Naive thymus-derived CD4-positive, alpha-beta T cell (primary cell): Measurements from ENCODE around the gene CADM1. TPM values are rescaled to one million over a fixed set of nuclear protein-coding genes. Genes with fewer than 3 reads are reported as not detected.

Experiments used
- ATAC-seq: fragments of 150-1000 bp; cut with Tn5 transposase; 2 replicates; pipeline ENCODE4 v1.10.0; 2021; ENCODE audit warnings: mild to moderate bottlenecking, moderate library complexity
- CTCF ChIA-PET: fragments of 350-600 bp; sonication (Branson Sonifier 250); formaldehyde crosslinking; loops from one replicate; lab custom pipeline; 2021; ENCODE audit warnings: antibody characterized with exemption; lab: Charles Lee
- POLR2A ChIA-PET: fragments of 350-600 bp; sonication (Branson Sonifier 250); formaldehyde crosslinking; loops from one replicate; lab custom pipeline; 2021; ENCODE audit warnings: antibody characterized with exemption, inconsistent platforms; lab: Charles Lee
- DNase-seq, 9 donors: peaks; one replicate each; pipeline versions ENCODE4 v3.0.0 to v3.0.0-alpha.2; 2020 to 2022; ENCODE audit warnings: mixed read lengths in 1 of 9
- H3K27ac ChIP-seq: one replicate; pipeline ENCODE4 v1.7.0; 2013; ENCODE audit warnings: mild to moderate bottlenecking, low read depth, low read length, moderate library complexity
- H3K27me3 ChIP-seq, 2 donors: one replicate each; pipeline ENCODE4 v1.7.0; 2013; ENCODE audit warnings: low read length in 2 of 2, mild to moderate bottlenecking in 2 of 2, moderate library complexity in 2 of 2; ENCODE audit not compliant: control insufficient read depth in 2 of 2, insufficient read depth in 2 of 2
- H3K36me3 ChIP-seq, 3 experiments: 1 replicate in 2 of 3; 2 replicates in 1 of 3; pipeline ENCODE4 v1.7.0; 2013; ENCODE audit warnings: low read length in 3 of 3, mild to moderate bottlenecking in 3 of 3, moderate library complexity in 1 of 3; ENCODE audit not compliant: insufficient read depth in 3 of 3, control insufficient read depth in 2 of 3
- H3K4me1 ChIP-seq, 2 donors: one replicate each; pipeline ENCODE4 v1.7.0; 2013; ENCODE audit warnings: low read length in 2 of 2, mild to moderate bottlenecking in 2 of 2, moderate library complexity in 1 of 2; ENCODE audit not compliant: control insufficient read depth in 2 of 2, insufficient read depth in 2 of 2
- H3K4me3 ChIP-seq: 2 replicates; pipeline ENCODE4 v1.7.0; 2013; ENCODE audit warnings: mild to moderate bottlenecking, low read length
- H3K9me3 ChIP-seq, 3 experiments: 1 replicate in 2 of 3; 2 replicates in 1 of 3; pipeline ENCODE4 v1.7.0; 2013; ENCODE audit warnings: low read length in 3 of 3; ENCODE audit not compliant: control insufficient read depth in 2 of 3
- H3K27ac Mint-ChIP-seq, 9 donors: one replicate each; pipeline ENCODE4 v1.8.0; 2020 to 2022; ENCODE audit warnings: mixed read lengths in 9 of 9, mild to moderate bottlenecking in 8 of 9, moderate library complexity in 5 of 9, inconsistent platforms in 2 of 9
- H3K27me3 Mint-ChIP-seq, 5 donors: one replicate each; pipeline ENCODE4 v1.8.0; 2021 to 2022; ENCODE audit warnings: mixed read lengths in 5 of 5, mild to moderate bottlenecking in 1 of 5
- H3K36me3 Mint-ChIP-seq, 5 donors: one replicate each; pipeline ENCODE4 v1.8.0; 2020 to 2022; ENCODE audit warnings: mixed read lengths in 5 of 5, mild to moderate bottlenecking in 3 of 5, inconsistent platforms in 1 of 5
- H3K4me1 Mint-ChIP-seq, 7 donors: one replicate each; pipeline ENCODE4 v1.8.0; 2020 to 2022; ENCODE audit warnings: mixed read lengths in 7 of 7, mild to moderate bottlenecking in 3 of 7, inconsistent platforms in 1 of 7
- H3K4me3 Mint-ChIP-seq, 10 donors: one replicate each; pipeline ENCODE4 v1.8.0; 2020 to 2022; ENCODE audit warnings: mild to moderate bottlenecking in 10 of 10, mixed read lengths in 10 of 10, moderate library complexity in 6 of 10, inconsistent platforms in 2 of 10
- H3K9me3 Mint-ChIP-seq, 11 donors: one replicate each; pipeline ENCODE4 v1.8.0; 2020 to 2022; ENCODE audit warnings: mixed read lengths in 11 of 11, mild to moderate bottlenecking in 4 of 11, inconsistent platforms in 1 of 11, moderate library complexity in 1 of 11
- intact Hi-C, 2 donors: fragments of 100-400 bp; cut with micrococcal nuclease; formaldehyde crosslinking; loops; one replicate each; pipeline ENCODE4 v1.15.1; 2023
- polyA plus RNA-seq, 2 donors: library from polyadenylated mRNA; unstranded; fragments of 300-500 nt; fragmentation: Illumina TruSeq; gene quantifications; one replicate each; pipeline ENCODE4 v1.2.3, GENCODE V29; 2021
- total RNA-seq, 6 experiments: library from RNA in 5 of 6; stranded (reverse) in 5 of 6; gene quantifications; 1 replicate in 5 of 6; 2 replicates in 1 of 6; pipeline ENCODE4 v1.2.3 and lab custom pipeline; 2021 to 2026

The CADM1 gene
- total and polyA plus RNA-seq, 7 experiments from 2014 or later: 0.29 to 2.7 (median 0.69) TPM

DNA sequence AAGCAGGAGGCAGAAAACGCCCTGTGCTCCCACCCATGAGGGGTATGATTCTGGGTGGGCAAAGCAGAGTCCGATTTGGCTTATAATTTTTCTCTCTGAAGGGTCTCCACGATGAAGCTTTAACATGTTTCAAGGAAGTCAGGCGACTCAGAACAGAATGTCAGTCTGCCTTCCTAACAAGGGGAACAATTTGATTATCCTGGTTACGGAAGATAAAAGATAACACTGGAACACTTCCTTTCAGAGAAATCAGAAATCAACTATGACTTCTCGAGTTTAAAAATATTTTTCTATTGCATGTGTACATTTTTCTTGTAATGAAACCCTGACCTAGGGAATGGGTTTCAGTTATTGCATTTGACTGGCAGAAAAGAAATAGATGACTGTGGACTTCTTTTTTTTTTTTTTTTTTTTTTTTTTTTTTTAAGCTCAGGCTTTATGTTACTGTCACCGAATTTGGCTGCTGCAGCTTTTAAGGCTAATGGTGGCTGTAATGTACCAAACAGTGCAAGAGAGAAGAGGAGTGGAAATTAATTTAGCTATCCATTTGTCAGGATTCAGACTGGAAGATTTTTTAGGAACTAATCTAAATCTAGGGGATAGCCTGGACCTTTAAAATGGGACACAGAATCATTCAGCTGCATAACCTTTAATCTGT, 297.7 kb downstream of the CADM1 start:
- no peaks in the 10 kb centered on the region for H3K36me3 Mint-ChIP-seq
- no peak overlapping the region for H3K27ac Mint-ChIP-seq
- CTCF ChIA-PET: no interaction called here

DNA sequence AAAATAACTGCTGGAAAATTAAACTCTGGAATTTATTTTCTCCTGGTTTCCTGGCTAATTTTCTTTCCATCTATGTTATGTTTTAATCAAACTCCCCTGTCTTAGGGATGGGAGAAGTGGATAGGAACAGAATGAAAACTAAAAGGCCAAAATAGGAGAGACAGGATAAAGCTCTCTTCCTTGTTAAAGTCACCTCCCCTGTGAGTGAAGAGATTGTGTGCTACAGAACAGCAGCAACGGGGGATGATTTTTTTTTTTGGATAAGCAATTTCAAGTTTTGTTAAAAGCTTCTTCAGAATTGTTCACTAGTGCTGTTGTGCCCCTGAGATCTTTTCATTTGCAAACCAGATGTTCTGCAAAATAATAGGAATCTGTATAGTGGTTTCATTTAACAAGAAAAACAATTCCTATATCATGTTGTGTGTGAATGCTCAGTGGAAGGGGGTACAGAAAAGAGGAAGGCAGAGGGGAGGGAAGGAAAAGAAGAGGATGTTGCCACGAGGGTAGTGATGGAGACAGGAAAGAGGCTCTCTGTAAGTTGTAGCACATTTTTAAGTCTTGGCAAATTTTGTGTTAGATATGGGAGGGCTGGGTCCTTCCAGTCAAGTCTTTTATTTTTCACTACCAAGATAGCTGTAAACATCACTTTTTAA, 301.2 kb downstream of the CADM1 start:
- no peak overlapping the region for H3K27ac ChIP-seq
- no peaks in the 10 kb centered on the region for H3K4me1 Mint-ChIP-seq
- no peak overlapping the region for H3K4me3 Mint-ChIP-seq
- intact Hi-C loops: no loop called here
- H3K9me3 Mint-ChIP-seq: no peaks in the 10 kb centered on the region
- no peaks in the 10 kb centered on the region for H3K27me3 ChIP-seq
- no peak overlapping the region for H3K4me3 ChIP-seq
- H3K27ac Mint-ChIP-seq: no peak overlapping the region
- H3K36me3 Mint-ChIP-seq: no peaks in the 10 kb centered on the region
- ChIA-PET POLR2A (no interaction called here), CTCF (no interaction called here)
- no peaks in the 10 kb centered on the region for H3K4me1 ChIP-seq
- DNase-seq: no peak
- no peaks in the 10 kb centered on the region for H3K9me3 ChIP-seq
- no peaks in the 10 kb centered on the region for H3K36me3 ChIP-seq
- ATAC-seq: no peak
- peaks cover 0 to 34% (median 0%) of the 10 kb centered on the region in 5 donors for H3K27me3 Mint-ChIP-seq

More for the DNA sequence above, 297.7 kb downstream of the CADM1 start:
- Histone ChIP-seq H3K4me1 (no peaks in the 10 kb centered on the region), H3K27me3 (no peaks in the 10 kb centered on the region), H3K36me3 (no peaks in the 10 kb centered on the region), H3K9me3 (no peaks in the 10 kb centered on the region), H3K4me3 (no peak overlapping the region), H3K27ac (no peak overlapping the region)
- ATAC-seq (no peak), DNase-seq (no peak)
- POLR2A ChIA-PET: no interaction called here
- Mint-ChIP-seq H3K4me1 (peaks cover 0 to 4% (median 0%) of the 10 kb centered on the region in 7 donors), H3K4me3 (no peak overlapping the region), H3K9me3 (peaks cover 0 to 3% (median 0%) of the 10 kb centered on the region in 11 donors), H3K27me3 (peaks cover 0 to 27% (median 0%) of the 10 kb centered on the region in 5 donors)
- intact Hi-C loops: no loop called here

DNA sequence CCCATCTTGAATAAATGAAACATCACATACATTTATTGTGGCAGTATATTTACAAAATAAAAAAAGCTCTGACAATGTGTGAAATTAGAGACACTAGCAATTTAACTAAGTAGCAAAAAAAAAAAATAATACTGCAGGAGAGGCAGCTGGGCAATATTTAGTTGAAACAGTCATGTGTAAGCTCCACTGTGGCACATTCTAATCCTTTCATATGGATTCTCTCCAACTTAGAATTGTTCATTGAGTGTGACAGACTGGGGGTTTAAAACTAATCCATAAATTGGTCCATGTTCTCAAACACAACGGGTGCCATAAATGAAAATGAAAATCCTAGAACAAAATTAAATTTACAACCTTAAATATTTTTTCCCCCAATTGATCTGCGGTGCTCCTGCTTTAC, 302.1 kb downstream of the CADM1 start:
- ATAC-seq: no peak

DNA sequence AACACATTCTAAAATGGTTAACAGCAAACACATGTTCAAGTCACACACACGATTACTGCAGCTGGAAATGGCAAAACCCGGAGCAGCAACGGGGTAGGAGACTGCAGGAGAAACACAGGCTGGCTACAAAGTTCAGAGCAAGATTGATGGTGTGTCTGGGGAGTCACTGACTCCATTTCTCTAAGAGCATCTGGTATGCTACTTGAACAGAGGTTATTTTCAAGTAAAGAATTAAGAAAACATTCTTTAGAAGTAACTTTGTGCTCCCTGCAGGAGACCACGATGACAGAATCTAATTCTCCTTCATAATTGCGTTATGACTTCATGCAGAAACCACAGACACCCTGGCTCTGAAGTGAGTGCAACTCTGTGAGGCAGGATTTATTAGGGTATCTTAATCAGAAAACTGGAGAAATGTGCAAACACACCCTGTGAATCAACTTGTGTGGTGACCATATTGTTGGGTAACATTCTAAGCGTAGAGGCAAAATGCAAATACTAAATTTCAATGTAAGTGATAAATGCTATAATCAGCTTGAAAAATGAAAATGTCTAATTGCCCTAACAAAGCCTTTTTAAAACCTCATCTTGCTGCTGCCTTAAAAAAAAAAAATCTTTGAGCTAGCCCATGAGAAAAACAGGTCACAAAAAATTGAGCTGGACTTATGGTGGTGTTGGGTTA, 303.0 kb downstream of the CADM1 start:
- no peaks in the 10 kb centered on the region for H3K27me3 ChIP-seq
- ChIA-PET CTCF (no interaction called here), POLR2A (no interaction called here)
- ATAC-seq (no peak), DNase-seq (no peak)
- Mint-ChIP-seq H3K4me1 (no peaks in the 10 kb centered on the region), H3K27me3 (peaks cover 0 to 29% (median 0%) of the 10 kb centered on the region in 5 donors), H3K36me3 (no peaks in the 10 kb centered on the region), H3K4me3 (no peak overlapping the region), H3K27ac (no peak overlapping the region), H3K9me3 (no peaks in the 10 kb centered on the region)
- no peak overlapping the region for H3K27ac ChIP-seq
- H3K9me3 ChIP-seq: no peaks in the 10 kb centered on the region
- H3K4me3 ChIP-seq: no peak overlapping the region
- intact Hi-C loops: no loop called here
- H3K4me1 ChIP-seq: no peaks in the 10 kb centered on the region
- no peaks in the 10 kb centered on the region for H3K36me3 ChIP-seq

More for the DNA sequence above, 302.1 kb downstream of the CADM1 start:
- Mint-ChIP-seq H3K4me3 (no peak overlapping the region), H3K36me3 (no peaks in the 10 kb centered on the region), H3K9me3 (no peaks in the 10 kb centered on the region), H3K4me1 (no peaks in the 10 kb centered on the region), H3K27me3 (peaks cover 0 to 32% (median 0%) of the 10 kb centered on the region in 5 donors), H3K27ac (no peak overlapping the region)
- ChIA-PET CTCF (no interaction called here), POLR2A (no interaction called here)
- Histone ChIP-seq H3K4me3 (no peak overlapping the region), H3K27me3 (no peaks in the 10 kb centered on the region), H3K27ac (no peak overlapping the region), H3K36me3 (no peaks in the 10 kb centered on the region), H3K4me1 (no peaks in the 10 kb centered on the region), H3K9me3 (no peaks in the 10 kb centered on the region)
- no peak for DNase-seq
- intact Hi-C loops: no loop called here

DNA sequence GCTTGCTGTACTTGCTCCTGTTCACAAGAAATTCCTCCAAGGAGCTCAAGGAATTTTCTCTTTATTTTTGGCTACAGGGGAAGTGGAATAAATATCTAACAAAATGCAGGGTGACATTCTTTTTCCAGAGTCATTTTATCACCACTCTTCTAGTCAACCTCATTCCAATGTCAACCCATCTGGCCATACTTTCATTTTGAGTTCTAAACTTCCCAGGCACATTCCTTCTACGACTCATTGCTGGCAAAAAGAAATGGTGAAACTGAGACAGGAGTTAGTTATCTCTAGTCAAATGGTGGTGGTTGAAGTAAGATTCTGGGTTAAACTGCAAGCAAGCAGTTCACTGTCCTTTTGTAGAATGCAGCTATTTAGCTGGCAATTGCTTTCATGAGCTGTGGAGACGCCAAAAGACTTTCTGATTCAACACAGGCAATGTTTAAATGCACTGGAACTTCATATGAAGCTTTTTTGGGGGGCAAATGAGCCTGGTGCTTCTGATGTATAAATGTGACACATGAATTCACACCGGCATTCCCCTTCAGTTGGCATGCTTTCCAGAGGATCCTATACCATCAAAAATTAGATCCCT, 304.6 kb downstream of the CADM1 start:
- Histone ChIP-seq H3K4me3 (no peak overlapping the region), H3K27me3 (no peaks in the 10 kb centered on the region), H3K4me1 (no peaks in the 10 kb centered on the region), H3K27ac (no peak overlapping the region), H3K9me3 (no peaks in the 10 kb centered on the region), H3K36me3 (no peaks in the 10 kb centered on the region)
- POLR2A ChIA-PET: no interaction called here
- no peak for ATAC-seq
- Mint-ChIP-seq H3K4me3 (no peak overlapping the region), H3K36me3 (no peaks in the 10 kb centered on the region), H3K4me1 (peaks cover 0 to 1% (median 0%) of the 10 kb centered on the region in 7 donors), H3K27me3 (peaks cover 0 to 25% (median 0%) of the 10 kb centered on the region in 5 donors), H3K27ac (no peak overlapping the region), H3K9me3 (no peaks in the 10 kb centered on the region)
- CTCF ChIA-PET: no interaction called here
- DNase-seq: no peak
- intact Hi-C loops: no loop called here

DNA sequence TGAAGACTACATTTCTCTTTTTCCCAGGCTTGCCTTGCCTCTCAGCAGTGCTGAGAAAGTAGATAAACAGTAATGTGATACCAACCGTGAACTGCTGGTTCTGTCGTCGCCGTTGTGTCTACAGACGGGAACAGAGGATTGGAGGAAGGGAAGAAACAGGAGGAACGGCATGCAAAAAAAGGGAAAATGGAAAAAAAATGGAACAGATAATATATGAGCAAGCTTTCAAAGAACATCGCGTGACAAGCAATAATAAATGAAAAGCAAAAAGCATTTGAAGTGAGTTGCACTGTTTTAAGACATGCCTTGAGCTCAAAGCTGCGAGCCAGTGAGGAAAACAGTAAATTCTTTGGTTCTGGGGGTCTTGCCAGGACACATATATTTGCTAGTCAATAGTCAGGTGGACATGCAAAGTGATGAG, 305.9 kb downstream of the CADM1 start:
- Histone ChIP-seq H3K27ac (no peak overlapping the region), H3K27me3 (no peaks in the 10 kb centered on the region), H3K36me3 (no peaks in the 10 kb centered on the region), H3K9me3 (no peaks in the 10 kb centered on the region), H3K4me1 (peaks cover 0 to 4% of the 10 kb centered on the region in 2 donors), H3K4me3 (no peak overlapping the region)
- no peak for ATAC-seq
- ChIA-PET POLR2A (no interaction called here), CTCF (no interaction called here)
- DNase-seq: no peak
- intact Hi-C loops: no loop called here
- Mint-ChIP-seq H3K4me3 (no peak overlapping the region), H3K4me1 (peaks cover 0 to 4% (median 0%) of the 10 kb centered on the region in 7 donors), H3K36me3 (no peaks in the 10 kb centered on the region), H3K27me3 (peaks cover 0 to 20% (median 0%) of the 10 kb centered on the region in 5 donors), H3K27ac (no peak overlapping the region), H3K9me3 (no peaks in the 10 kb centered on the region)
